GM23248 (cell line): ENCODE measurements around the gene CALHM2. TPM values are rescaled to one million over a fixed set of nuclear protein-coding genes. Genes with fewer than 3 reads are reported as not detected.

ENCODE experiments used
- DNase-seq: peaks from one replicate; pipeline ENCODE4 v3.0.0-alpha.2; 2015
- H2AFZ ChIP-seq: fragments of 200-600 bp; sonication (generic); 2 replicates; pipeline ENCODE4 v1.6.1; 2016; ENCODE audit warnings: antibody characterized with exemption
- H3F3A ChIP-seq: fragments of 200-600 bp; sonication (generic); 2 replicates; pipeline ENCODE4 v1.6.1; 2016; ENCODE audit warnings: mild to moderate bottlenecking, antibody characterized with exemption, mixed run types; ENCODE audit not compliant: insufficient read depth
- H3K27ac ChIP-seq: fragments of 200-600 bp; sonication (generic); 2 replicates; pipeline ENCODE4 v1.5.1; 2016; ENCODE audit warnings: mild to moderate bottlenecking
- H3K27me3 ChIP-seq: fragments of 200-600 bp; sonication (generic); replicated peaks from 2 replicates; pipeline ENCODE4 v1.6.1; 2016; ENCODE audit warnings: mild to moderate bottlenecking; ENCODE audit not compliant: insufficient read depth
- H3K36me3 ChIP-seq: fragments of 200-600 bp; sonication (generic); 2 replicates; pipeline ENCODE4 v1.6.1; 2016; ENCODE audit warnings: low read depth, mild to moderate bottlenecking
- H3K4me1 ChIP-seq: fragments of 200-600 bp; sonication (generic); 2 replicates; pipeline ENCODE4 v1.6.1; 2016; ENCODE audit warnings: mild to moderate bottlenecking; ENCODE audit not compliant: insufficient read depth
- H3K4me2 ChIP-seq: fragments of 200-600 bp; sonication (generic); one replicate; pipeline ENCODE4 v1.6.1; 2016; ENCODE audit warnings: mild to moderate bottlenecking; ENCODE audit not compliant: unreplicated experiment
- H3K4me3 ChIP-seq: fragments of 200-600 bp; sonication (generic); 2 replicates; pipeline ENCODE4 v1.5.1; 2016; ENCODE audit warnings: mild to moderate bottlenecking
- H3K79me2 ChIP-seq: fragments of 200-600 bp; sonication (generic); 2 replicates; pipeline ENCODE4 v1.6.1; 2016; ENCODE audit warnings: mild to moderate bottlenecking; ENCODE audit not compliant: insufficient read depth
- H3K9ac ChIP-seq: fragments of 200-600 bp; sonication (generic); 2 replicates; pipeline ENCODE4 v1.6.1; 2016; ENCODE audit warnings: mild to moderate bottlenecking
- H3K9me2 ChIP-seq: fragments of 200-600 bp; sonication (generic); 2 replicates; pipeline ENCODE4 v1.6.1; 2016; ENCODE audit warnings: mixed run types, mild to moderate bottlenecking, moderate library complexity; ENCODE audit not compliant: insufficient read depth
- H3K9me3 ChIP-seq: fragments of 200-600 bp; sonication (generic); one replicate; pipeline ENCODE4 v1.6.1; 2017; ENCODE audit warnings: low read depth
- H4K20me1 ChIP-seq: fragments of 200-600 bp; sonication (generic); 2 replicates; pipeline ENCODE4 v1.6.0; 2016; ENCODE audit not compliant: insufficient read depth
- EZH2 ChIP-seq: fragments of 200-600 bp; sonication (generic); IDR thresholded peaks from 2 replicates; pipeline ENCODE4 v1.6.1; 2018; ENCODE audit warnings: antibody characterized with exemption, mild to moderate bottlenecking; ENCODE audit not compliant: insufficient read depth, poor library complexity, severe bottlenecking
- EZH2phosphoT487 ChIP-seq: fragments of 200-600 bp; sonication (generic); IDR thresholded peaks from 2 replicates; pipeline ENCODE4 v1.6.1; 2018; ENCODE audit warnings: antibody characterized with exemption, moderate library complexity, mild to moderate bottlenecking, low read depth; ENCODE audit not compliant: insufficient read depth
- WGBS, 2 experiments: methylation state at CpG; one replicate each; pipeline ENCODE4 v1.1.6; 2015 to 2017; ENCODE audit warnings: low lambda C conversion rate in 2 of 2, low coverage in 1 of 2; ENCODE audit errors: missing lambda C conversion rate in 2 of 2; 5-methylcytosine and 5-hydroxymethylcytosine counted together
- in situ Hi-C: fragments of 300-500 bp; cut with MboI; formaldehyde crosslinking; loops from 2 replicates; pipeline ENCODE4 v1.15.0; 2020
- polyA plus RNA-seq: library from polyadenylated mRNA; unstranded; fragments of >200 nt; fragmentation: Nextera tagmentation; extraction: Ambion mirVana; gene quantifications from 2 replicates; pipeline ENCODE4 v1.2.1, GENCODE V29; 2016
- total RNA-seq: library from RNA; depleted of rRNA; stranded (reverse); fragments of >200 nt; shearing (Covaris generic); gene quantifications from 2 replicates; pipeline ENCODE4 v1.2.3, GENCODE V29; 2014; rRNA removed

The CALHM2 gene
- total and polyA plus RNA-seq, 2 experiments from 2014 or later = 74.3 to 78.6 TPM

DNA sequence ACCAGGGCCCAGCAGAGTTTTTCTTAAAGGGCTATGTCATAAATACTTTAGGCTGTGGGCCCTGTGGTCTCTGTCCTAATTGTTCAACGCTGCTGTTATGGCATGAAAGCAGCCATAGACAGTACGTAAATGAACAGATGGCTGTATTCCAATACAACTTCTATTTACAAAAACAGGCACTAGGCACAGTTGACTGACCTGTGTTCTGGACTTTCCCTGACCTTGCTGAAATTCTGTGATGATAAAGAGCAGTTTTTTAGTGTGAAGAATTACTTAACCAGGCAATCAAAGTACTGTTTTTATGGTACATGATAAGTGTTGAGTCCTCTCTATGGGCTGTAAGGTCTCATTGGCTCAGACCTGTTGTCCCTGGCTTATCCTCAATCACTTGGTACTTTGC lies 38.6 kb downstream of the CALHM2 start:
- no peak overlapping the region for H3K9ac ChIP-seq
- no peaks in the 10 kb centered on the region for H3K27me3 ChIP-seq
- DNase-seq = no peak
- no peak overlapping the region for H3K27ac ChIP-seq
- H4K20me1 ChIP-seq = no peaks in the 10 kb centered on the region
- H3K9me3 ChIP-seq = no peaks in the 10 kb centered on the region
- no peaks in the 10 kb centered on the region for H3K4me1 ChIP-seq
- no peak overlapping the region for H3K4me3 ChIP-seq
- 0 out of 2 replicates have a peak, but pooled peaks cover 5% of the 10 kb centered on the region for H3K79me2 ChIP-seq
- peaks cover 74% of the 10 kb centered on the region for H3K36me3 ChIP-seq
- TF ChIP-seq EZH2 (no peak), EZH2phosphoT487 (no peak)
- H2AFZ ChIP-seq = no peak overlapping the region
- H3K4me2 ChIP-seq = no peak overlapping the region
- no peaks in the 10 kb centered on the region for H3K9me2 ChIP-seq
- in situ Hi-C loops = loop anchor here (10.0 kb wide), 1 partner anchor 71 kb away; no protein-coding TSS in a partner anchor
- H3F3A ChIP-seq = 0 out of 2 replicates have a peak, but pooled peaks cover 10% of the 10 kb centered on the region
- WGBS, 2 experiments = 94% methylated on average over 2 of the region's 2 CpGs

DNA sequence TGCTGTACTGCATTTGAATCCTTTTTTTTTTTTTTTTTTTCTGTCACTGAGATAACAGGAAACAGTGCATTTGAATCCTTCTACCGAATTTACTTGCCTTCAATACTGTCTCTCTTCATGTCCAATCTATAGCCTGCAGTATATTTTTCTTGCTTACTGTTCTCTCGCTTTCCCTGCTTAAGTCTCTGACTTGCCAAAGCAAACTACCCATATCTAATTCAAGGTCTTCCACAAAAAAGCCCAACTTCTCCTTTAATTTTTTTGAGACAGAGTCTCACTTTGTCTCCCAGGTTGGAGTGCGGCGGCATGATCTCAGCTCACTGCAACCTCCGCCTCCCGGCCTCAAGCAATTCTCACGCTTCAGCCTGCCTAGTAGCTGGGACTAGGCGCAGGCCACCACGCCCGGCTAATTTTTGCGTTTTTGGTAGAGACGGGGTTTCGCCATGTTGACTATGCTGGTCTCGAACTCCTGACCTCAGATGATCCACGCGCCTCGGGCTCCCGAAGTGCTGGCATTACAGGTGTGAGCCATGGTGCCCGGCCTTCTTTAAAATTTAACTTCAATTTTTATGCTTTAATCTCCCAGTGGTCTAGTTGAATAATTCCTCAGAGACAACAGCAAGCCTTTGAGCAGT lies 54.9 kb downstream of the CALHM2 start:
- peak overlapping the region; percentile 97 for H3K9ac ChIP-seq
- in situ Hi-C loops = no loop called here
- peak; percentile 64 for DNase-seq
- peaks cover 90% of the 10 kb centered on the region for H3K79me2 ChIP-seq
- peak overlapping the region; percentile 79 for H3K4me2 ChIP-seq
- H3K27me3 ChIP-seq = no peaks in the 10 kb centered on the region
- no peaks in the 10 kb centered on the region for H3F3A ChIP-seq
- H4K20me1 ChIP-seq = no peaks in the 10 kb centered on the region; the same call in 1 of the 2 replicates
- no peaks in the 10 kb centered on the region for H3K9me2 ChIP-seq
- H2AFZ ChIP-seq = peak overlapping the region; percentile 84
- 46 to 51% methylated on average over 19 of the region's 19 CpGs for WGBS, 2 experiments
- H3K4me3 ChIP-seq = peak overlapping the region; percentile 96
- H3K9me3 ChIP-seq = no peaks in the 10 kb centered on the region
- TF ChIP-seq EZH2phosphoT487 = no peak
- no peak for TF ChIP-seq EZH2
- H3K27ac ChIP-seq = peak overlapping the region; percentile 73
- peaks cover 20% of the 10 kb centered on the region for H3K36me3 ChIP-seq
- H3K4me1 ChIP-seq = peaks cover 33% of the 10 kb centered on the region

DNA sequence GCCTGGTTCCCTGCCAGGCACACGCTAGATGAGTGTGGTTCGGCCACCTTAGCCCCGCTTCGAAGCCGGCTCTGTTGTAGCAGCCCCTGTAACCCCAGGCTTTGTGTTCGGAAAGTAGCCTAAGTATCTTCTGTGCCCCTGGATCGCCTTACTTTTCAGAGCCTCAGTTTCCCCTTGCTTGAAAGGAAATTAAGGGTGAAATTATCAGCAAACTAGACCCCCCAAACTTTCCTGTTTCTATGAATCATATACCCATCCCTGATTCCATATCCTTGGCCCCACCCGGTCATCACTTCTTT lies 55.4 kb downstream of the CALHM2 start:
- Histone ChIP-seq H3K9me3 (no peaks in the 10 kb centered on the region), H3K79me2 (peaks cover 96% of the 10 kb centered on the region), H3F3A (no peaks in the 10 kb centered on the region), H3K36me3 (peaks cover 24% of the 10 kb centered on the region), H3K4me3 (peak overlapping the region; percentile 96), H3K4me1 (peaks cover 33% of the 10 kb centered on the region), H3K9me2 (no peaks in the 10 kb centered on the region), H3K27me3 (no peaks in the 10 kb centered on the region), H3K4me2 (peak overlapping the region; percentile 79), H3K9ac (peak overlapping the region; percentile 97), H3K27ac (peak overlapping the region; percentile 73), H4K20me1 (no peaks in the 10 kb centered on the region; the same call in 1 of the 2 replicates), H2AFZ (peak overlapping the region; percentile 84)
- TF ChIP-seq EZH2phosphoT487 (no peak), EZH2 (no peak)
- in situ Hi-C loops = no loop called here
- DNase-seq = no peak
- 0% methylated on average over 8 of the region's 8 CpGs for WGBS, 2 experiments

Other genes with a start within 250 kb of the CALHM2 start
- gene RPEL1, start 206.5 kb downstream of the CALHM2 start, total RNA-seq = not detected in 2 replicates
- 0.09 TPM in 1 of 2 replicates, not detected in the other for gene RPEL1, start 206.5 kb downstream of the CALHM2 start, polyA plus RNA-seq
- not detected in 2 replicates for gene INA, start 175.2 kb downstream of the CALHM2 start, total RNA-seq
- 0.18 and 0.20 TPM in 2 replicates for gene INA, start 175.2 kb downstream of the CALHM2 start, polyA plus RNA-seq
- gene PCGF6, start 101.2 kb downstream of the CALHM2 start, total RNA-seq = 9.7 and 23.3 TPM in 2 replicates
- 12.6 and 14.4 TPM in 2 replicates for gene PCGF6, start 101.2 kb downstream of the CALHM2 start, polyA plus RNA-seq
- 4.0 and 4.7 TPM in 2 replicates for gene TAF5, start 84.4 kb downstream of the CALHM2 start, total RNA-seq
- 1.7 TPM in 2 replicates for gene TAF5, start 84.4 kb downstream of the CALHM2 start, polyA plus RNA-seq
- gene ATP5MK, start 55.9 kb downstream of the CALHM2 start, total RNA-seq = 197 and 259 TPM in 2 replicates
- 566 and 592 TPM in 2 replicates for gene ATP5MK, start 55.9 kb downstream of the CALHM2 start, polyA plus RNA-seq
- 25.2 and 26.6 TPM in 2 replicates for gene PDCD11, start 55.7 kb downstream of the CALHM2 start, total RNA-seq
- 16.0 and 17.5 TPM in 2 replicates for gene PDCD11, start 55.7 kb downstream of the CALHM2 start, polyA plus RNA-seq
- not detected in 2 replicates for gene CALHM1, start 6.5 kb upstream of the CALHM2 start, total RNA-seq
- 0.08 TPM in 1 of 2 replicates, not detected in the other for gene CALHM1, start 6.5 kb upstream of the CALHM2 start, polyA plus RNA-seq
- not detected in 2 replicates for gene CALHM3, start 26.9 kb upstream of the CALHM2 start, total RNA-seq
- not detected in 2 replicates for gene CALHM3, start 26.9 kb upstream of the CALHM2 start, polyA plus RNA-seq
- gene NEURL1, start 41.3 kb upstream of the CALHM2 start, total RNA-seq = 0.63 and 1.1 TPM in 2 replicates
- 1.5 TPM in 2 replicates for gene NEURL1, start 41.3 kb upstream of the CALHM2 start, polyA plus RNA-seq